Measurements from ENCODE around the gene CCDC188.

Gene CCDC188

GRCh38 chr22:20131859-20132685 is 18.8 kb downstream of the CCDC188 start:
- DNase-seq = no peak

GRCh38 chr22:20131597-20131858 is 19.3 kb downstream of the CCDC188 start, which contains the start of gene ZDHHC8:
Gene ZDHHC8 (plus strand): TSS chr22:20131804. CDS start chr22:20131948, 144 bp downstream.
- no peak for DNase-seq

- peak; percentile 27 for DNase-seq
Observed at GRCh38 chr22:20130731-20131596, 19.9 kb downstream of the CCDC188 start.

- DNase-seq = no peak
Observed at GRCh38 chr22:20130319-20130718, 20.5 kb downstream of the CCDC188 start.

GRCh38 chr22:20129747-20130014 is 21.2 kb downstream of the CCDC188 start:
- DNase-seq = no peak

GRCh38 chr22:20128902-20129746 is 21.7 kb downstream of the CCDC188 start:
- DNase-seq = no peak

- DNase-seq = no peak
Observed at GRCh38 chr22:20128619-20128901, 22.3 kb downstream of the CCDC188 start.

GRCh38 chr22:20127869-20128618 is 22.8 kb downstream of the CCDC188 start:
- DNase-seq = no peak

GRCh38 chr22:20127318-20127868 is 23.5 kb downstream of the CCDC188 start:
- no peak for DNase-seq

GRCh38 chr22:20126284-20127029 is 24.4 kb downstream of the CCDC188 start:
- no peak for DNase-seq

GRCh38 chr22:20125201-20126174 is 25.4 kb downstream of the CCDC188 start:
- DNase-seq = no peak

GRCh38 chr22:20124083-20124787 is 26.6 kb downstream of the CCDC188 start:
- no peak for DNase-seq

GRCh38 chr22:20123366-20124082 is 27.3 kb downstream of the CCDC188 start:
- no peak for DNase-seq

GRCh38 chr22:20121856-20122415 is 28.9 kb downstream of the CCDC188 start:
- no peak for DNase-seq

GRCh38 chr22:20118300-20119020 is 32.4 kb downstream of the CCDC188 start:
- DNase-seq = no peak

GRCh38 chr22:20117633-20118299 is 33.1 kb downstream of the CCDC188 start:
- DNase-seq = no peak

GRCh38 chr22:20116951-20117632 is 33.8 kb downstream of the CCDC188 start, which contains the start of gene TRMT2A:
Gene TRMT2A (minus strand): TSS chr22:20117226. CDS start chr22:20116906, 320 bp downstream.
- peak; percentile 87 for DNase-seq

Data from amniotic stem cell (primary cell).